Measurements from ENCODE around the gene APOL4. TPM values are rescaled to one million over a fixed set of nuclear protein-coding genes. Genes with fewer than 3 reads are reported as not detected.

The APOL4 gene
- total RNA-seq, 2 donors from 2014 or later = 0.22 TPM; not detected in 1

DNA sequence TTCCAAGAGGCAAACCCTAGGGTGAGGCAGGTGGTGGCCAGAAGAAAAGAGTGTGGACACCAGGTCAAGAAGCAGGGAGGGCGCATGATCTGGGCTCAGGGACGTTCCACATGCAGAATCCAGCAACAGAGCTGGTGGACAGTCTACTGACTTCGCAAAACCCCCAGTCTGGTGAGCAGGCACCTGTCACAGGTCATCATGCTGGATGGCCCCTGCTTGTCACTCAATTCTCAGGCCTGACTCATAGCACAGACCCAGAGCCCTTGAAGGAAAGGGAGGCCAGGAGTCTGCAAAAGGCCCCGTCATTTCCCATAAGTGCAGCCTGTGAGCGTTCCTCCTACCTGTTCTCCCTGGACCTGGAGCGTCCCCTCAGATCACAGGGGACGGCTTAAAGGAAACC is 18.2 kb downstream of the APOL4 start:
- Mint-ChIP-seq H3K36me3 (ENCODE audit: low read depth) (no peaks in the 10 kb centered on the region), H3K4me1 (peaks cover 5% of the 10 kb centered on the region), H3K27ac (no peak overlapping the region), H3K27me3 (peaks cover 13% of the 10 kb centered on the region), H3K4me3 (no peak overlapping the region)
- no peak for ATAC-seq
- DNase-seq = no peak
- no peaks in the 10 kb centered on the region for H3K9me3 ChIP-seq (ENCODE audit: control insufficient read depth, low read length, poor library complexity, severe bottlenecking)

DNA sequence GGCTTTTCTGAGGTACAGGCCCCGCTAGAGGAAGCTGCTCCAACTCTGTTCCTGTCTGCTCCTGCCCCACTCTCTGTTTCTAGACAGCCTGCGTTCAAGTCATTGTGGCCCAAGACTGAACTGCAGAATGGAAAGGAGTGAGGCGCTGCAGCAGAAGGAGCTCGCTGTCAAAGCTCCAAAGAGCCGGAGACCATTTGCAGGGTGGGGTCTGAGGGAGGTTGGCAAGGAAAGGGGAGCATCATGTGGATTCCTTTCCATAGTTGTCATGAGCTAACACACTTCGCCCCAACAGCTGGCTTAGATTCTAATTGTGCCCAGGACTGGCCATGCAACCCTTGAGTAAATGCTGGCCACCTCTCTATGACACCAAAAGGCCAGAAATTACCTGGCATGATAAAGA is 18.8 kb downstream of the APOL4 start:
- H3K27ac Mint-ChIP-seq = no peak overlapping the region
- peaks cover 9% of the 10 kb centered on the region for H3K27me3 Mint-ChIP-seq
- no peaks in the 10 kb centered on the region for H3K36me3 Mint-ChIP-seq (ENCODE audit: low read depth)

DNA sequence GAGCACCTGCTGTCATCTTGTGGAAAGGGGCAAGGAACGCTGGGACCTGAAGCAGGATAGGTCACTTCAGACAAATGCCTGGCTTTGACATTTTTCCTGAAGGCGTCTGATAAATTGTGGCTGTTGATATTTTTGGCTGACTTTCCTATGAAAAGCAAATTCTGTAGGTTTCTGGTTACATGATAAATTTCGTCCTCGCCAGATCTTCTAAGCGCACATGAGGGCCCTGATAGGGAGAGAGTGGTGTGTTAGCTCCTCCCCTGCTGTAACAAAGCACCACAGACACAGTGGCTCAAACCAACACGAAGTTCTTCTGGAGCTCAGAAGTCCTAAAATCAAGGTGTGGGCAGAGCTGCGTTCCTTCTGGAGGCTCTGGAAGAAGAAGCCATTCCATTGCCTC is 19.6 kb downstream of the APOL4 start:
- H3K27ac Mint-ChIP-seq = no peak overlapping the region
- ATAC-seq (no peak), DNase-seq (no peak)
- H3K27me3 Mint-ChIP-seq = peaks cover 9% of the 10 kb centered on the region
- H3K4me1 Mint-ChIP-seq = peaks cover 5% of the 10 kb centered on the region
- no peaks in the 10 kb centered on the region for H3K9me3 ChIP-seq (ENCODE audit: control insufficient read depth, low read length, poor library complexity, severe bottlenecking)
- no peaks in the 10 kb centered on the region for H3K36me3 Mint-ChIP-seq (ENCODE audit: low read depth)
- H3K4me3 Mint-ChIP-seq = no peak overlapping the region

More for the DNA sequence above, 18.8 kb downstream of the APOL4 start:
- ATAC-seq (no peak), DNase-seq (no peak)
- Mint-ChIP-seq H3K4me3 (no peak overlapping the region), H3K4me1 (peaks cover 5% of the 10 kb centered on the region)
- H3K9me3 ChIP-seq (ENCODE audit: control insufficient read depth, low read length, poor library complexity, severe bottlenecking) = no peaks in the 10 kb centered on the region

DNA sequence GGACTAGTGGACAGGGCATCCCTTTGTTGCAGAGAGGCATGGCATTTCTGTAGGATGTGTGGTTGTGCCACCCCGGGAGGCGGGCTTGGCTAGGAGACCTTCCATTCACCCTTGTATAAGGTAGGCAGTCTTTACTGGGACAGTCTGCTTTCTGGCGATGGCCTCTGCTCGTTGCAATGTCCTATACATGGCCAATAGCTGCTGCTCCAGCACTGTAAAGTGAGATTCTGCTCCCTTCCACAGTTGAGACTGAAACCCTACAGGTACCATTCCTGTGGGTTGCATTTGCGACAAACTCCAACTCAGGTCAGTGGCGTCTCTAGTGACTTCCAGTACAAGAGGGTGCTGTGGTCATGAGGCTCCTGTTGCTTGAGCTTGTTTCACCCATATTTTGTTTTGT is 20.7 kb downstream of the APOL4 start:
- no peak for DNase-seq
- H3K27me3 Mint-ChIP-seq = peaks cover 9% of the 10 kb centered on the region
- H3K9me3 ChIP-seq (ENCODE audit: control insufficient read depth, low read length, poor library complexity, severe bottlenecking) = no peaks in the 10 kb centered on the region
- H3K4me1 Mint-ChIP-seq = peaks cover 5% of the 10 kb centered on the region
- no peak overlapping the region for H3K27ac Mint-ChIP-seq
- no peak for ATAC-seq
- no peaks in the 10 kb centered on the region for H3K36me3 Mint-ChIP-seq (ENCODE audit: low read depth)
- H3K4me3 Mint-ChIP-seq = no peak overlapping the region

GRCh38 chr22:36180038-36180880 is 21.4 kb downstream of the APOL4 start:
- H3K4me3 Mint-ChIP-seq = no peak overlapping the region
- ATAC-seq (peak; percentile 100), DNase-seq (peak; percentile 76 to 85 (median 76))
- H3K4me1 Mint-ChIP-seq = peaks cover 5% of the 10 kb centered on the region
- H3K27ac Mint-ChIP-seq = peak overlapping the region; percentile 67
- no peaks in the 10 kb centered on the region for H3K9me3 ChIP-seq (ENCODE audit: control insufficient read depth, low read length, poor library complexity, severe bottlenecking)
- no peaks in the 10 kb centered on the region for H3K36me3 Mint-ChIP-seq (ENCODE audit: low read depth)
- peaks cover 9% of the 10 kb centered on the region for H3K27me3 Mint-ChIP-seq

DNA sequence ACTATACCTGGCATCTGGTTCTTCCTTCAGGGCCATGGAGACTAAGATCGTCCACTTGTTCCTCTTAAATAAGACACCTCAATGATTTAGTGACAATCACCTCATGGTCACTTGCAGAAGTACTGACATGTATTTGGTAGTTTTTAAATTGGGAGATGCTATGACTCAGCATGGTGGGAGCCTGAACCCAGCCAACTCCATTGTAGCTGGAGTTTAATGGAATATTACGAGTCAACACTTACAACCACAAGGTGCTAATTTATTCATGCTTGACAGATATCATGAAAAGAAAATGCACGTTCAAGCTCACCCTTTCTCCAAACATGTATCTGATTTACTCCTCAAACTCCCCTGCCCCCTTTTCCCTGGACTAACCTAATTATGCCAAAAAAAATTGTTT is 24.4 kb downstream of the APOL4 start:
- ATAC-seq (no peak), DNase-seq (no peak)
- Mint-ChIP-seq H3K27ac (no peak overlapping the region), H3K4me3 (no peak overlapping the region), H3K36me3 (ENCODE audit: low read depth) (no peaks in the 10 kb centered on the region), H3K4me1 (peaks cover 5% of the 10 kb centered on the region), H3K27me3 (peaks cover 3% of the 10 kb centered on the region)
- H3K9me3 ChIP-seq (ENCODE audit: control insufficient read depth, low read length, poor library complexity, severe bottlenecking) = no peaks in the 10 kb centered on the region

DNA sequence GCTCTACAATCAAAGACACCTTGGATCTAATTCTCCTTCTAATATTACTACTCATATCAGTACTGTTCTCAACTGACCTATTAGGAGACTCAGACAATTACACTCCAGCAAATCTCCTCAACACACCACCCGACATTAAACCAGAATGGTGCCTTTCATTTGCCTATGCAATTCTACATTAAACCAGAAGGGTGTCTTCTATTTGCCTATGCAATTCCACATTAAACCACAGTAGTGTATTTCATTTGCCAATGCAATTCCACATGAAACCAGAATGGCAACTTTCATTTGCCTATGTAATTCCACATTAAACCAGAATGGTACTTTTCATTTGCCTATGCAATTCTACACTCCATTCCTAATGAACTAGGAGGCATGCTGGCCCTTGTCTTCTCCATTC is 25.7 kb downstream of the APOL4 start:
- no peaks in the 10 kb centered on the region for H3K9me3 ChIP-seq (ENCODE audit: control insufficient read depth, low read length, poor library complexity, severe bottlenecking)
- Mint-ChIP-seq H3K27ac (no peak overlapping the region), H3K36me3 (ENCODE audit: low read depth) (no peaks in the 10 kb centered on the region), H3K4me1 (peaks cover 5% of the 10 kb centered on the region), H3K4me3 (no peak overlapping the region), H3K27me3 (no peaks in the 10 kb centered on the region)
- ATAC-seq = no peak
- no peak for DNase-seq

GRCh38 chr22:36171941-36172340 is 29.7 kb downstream of the APOL4 start:
- H3K4me3 Mint-ChIP-seq = no peak overlapping the region
- ATAC-seq = no peak
- no peak for DNase-seq
- H3K27me3 Mint-ChIP-seq = no peaks in the 10 kb centered on the region
- H3K36me3 Mint-ChIP-seq (ENCODE audit: low read depth) = no peaks in the 10 kb centered on the region
- peaks cover 6% of the 10 kb centered on the region for H3K4me1 Mint-ChIP-seq
- H3K9me3 ChIP-seq (ENCODE audit: control insufficient read depth, low read length, poor library complexity, severe bottlenecking) = no peaks in the 10 kb centered on the region
- H3K27ac Mint-ChIP-seq = no peak overlapping the region

DNA sequence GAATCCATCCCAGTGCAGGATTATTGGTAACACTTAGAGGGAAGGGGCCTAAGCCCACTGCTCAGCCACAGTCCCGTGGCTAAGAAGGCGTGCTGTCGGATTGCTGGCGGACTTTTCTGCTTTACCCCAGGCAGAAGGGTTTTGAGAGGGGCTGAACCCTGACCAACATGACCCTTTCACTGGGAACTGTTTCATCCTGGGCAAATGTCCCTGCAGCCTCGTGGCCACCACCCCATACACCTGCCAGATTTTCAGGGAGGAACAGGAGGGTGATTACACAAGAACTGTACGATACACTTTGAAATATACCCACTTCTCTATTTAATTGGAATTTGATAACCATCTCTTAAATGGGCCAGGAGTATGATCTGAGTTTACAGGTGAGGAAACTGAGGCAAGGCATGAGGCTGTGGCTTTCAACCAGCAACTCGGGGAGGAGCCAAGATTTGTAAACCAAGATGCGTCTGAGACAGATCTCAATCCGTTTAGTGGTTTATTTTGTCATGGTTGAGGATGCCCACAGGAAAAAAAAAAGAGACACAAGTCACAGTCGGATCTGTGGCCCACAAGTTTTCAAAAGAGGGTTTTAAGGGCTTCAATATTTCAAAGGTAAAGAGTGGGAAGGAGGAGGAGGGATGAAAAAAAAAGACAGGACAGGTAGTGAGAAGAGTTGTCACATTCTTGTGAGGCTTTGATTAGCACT is 34.9 kb downstream of the APOL4 start:
- H3K9me3 ChIP-seq (ENCODE audit: control insufficient read depth, low read length, poor library complexity, severe bottlenecking) = no peaks in the 10 kb centered on the region
- Mint-ChIP-seq H3K27me3 (no peaks in the 10 kb centered on the region), H3K4me3 (peak overlapping the region; percentile 70), H3K36me3 (ENCODE audit: low read depth) (no peaks in the 10 kb centered on the region), H3K27ac (peak overlapping the region; percentile 100), H3K4me1 (peaks cover 42% of the 10 kb centered on the region)
- ATAC-seq = peak; percentile 8
- peak in 1 of 3 donors; percentile 46 for DNase-seq

GRCh38 chr22:36166086-36166485 is 35.5 kb downstream of the APOL4 start:
- peak overlapping the region; percentile 100 for H3K27ac Mint-ChIP-seq
- H3K27me3 Mint-ChIP-seq = no peaks in the 10 kb centered on the region
- DNase-seq (no peak), ATAC-seq (no peak)
- H3K36me3 Mint-ChIP-seq (ENCODE audit: low read depth) = no peaks in the 10 kb centered on the region
- H3K9me3 ChIP-seq (ENCODE audit: control insufficient read depth, low read length, poor library complexity, severe bottlenecking) = no peaks in the 10 kb centered on the region
- H3K4me1 Mint-ChIP-seq = peaks cover 47% of the 10 kb centered on the region
- no peak overlapping the region for H3K4me3 Mint-ChIP-seq

GRCh38 chr22:36165141-36165540 is 36.5 kb downstream of the APOL4 start:
- Mint-ChIP-seq H3K4me3 (no peak overlapping the region), H3K27me3 (no peaks in the 10 kb centered on the region), H3K4me1 (peaks cover 54% of the 10 kb centered on the region), H3K27ac (peak overlapping the region; percentile 100), H3K36me3 (ENCODE audit: low read depth) (no peaks in the 10 kb centered on the region)
- DNase-seq = no peak
- ATAC-seq = no peak
- H3K9me3 ChIP-seq (ENCODE audit: control insufficient read depth, low read length, poor library complexity, severe bottlenecking) = no peaks in the 10 kb centered on the region

GRCh38 chr22:36164621-36165020 is 37.0 kb downstream of the APOL4 start:
- Mint-ChIP-seq H3K27ac (peak overlapping the region; percentile 100), H3K27me3 (no peaks in the 10 kb centered on the region), H3K4me1 (peaks cover 58% of the 10 kb centered on the region), H3K4me3 (no peak overlapping the region), H3K36me3 (ENCODE audit: low read depth) (no peaks in the 10 kb centered on the region)
- DNase-seq = no peak
- no peak for ATAC-seq
- H3K9me3 ChIP-seq (ENCODE audit: control insufficient read depth, low read length, poor library complexity, severe bottlenecking) = no peaks in the 10 kb centered on the region

GRCh38 chr22:36163497-36163896 is 38.1 kb downstream of the APOL4 start:
- DNase-seq (no peak), ATAC-seq (no peak)
- peak overlapping the region; percentile 28 for H3K4me3 Mint-ChIP-seq
- H3K4me1 Mint-ChIP-seq = peaks cover 69% of the 10 kb centered on the region
- H3K36me3 Mint-ChIP-seq (ENCODE audit: low read depth) = no peaks in the 10 kb centered on the region
- H3K27ac Mint-ChIP-seq = peak overlapping the region; percentile 100
- no peaks in the 10 kb centered on the region for H3K27me3 Mint-ChIP-seq
- H3K9me3 ChIP-seq (ENCODE audit: control insufficient read depth, low read length, poor library complexity, severe bottlenecking) = no peaks in the 10 kb centered on the region

Measured in T-helper 17 cell (primary cell).